ENCODE data around the gene SCLT1.

The SCLT1 gene

GRCh38 chr4:129117705-129118104 lies 24.4 kb upstream of the SCLT1 start:
- DNase-seq: no peak
- no peaks in the 10 kb centered on the region for H3K9me3 ChIP-seq (replicated peaks; ENCODE audit: insufficient read depth, low read length)
- TF ChIP-seq EZH2phosphoT487 (IDR thresholded peaks at IDR 0.05; ENCODE audit: low read length): no peak
- TF ChIP-seq EZH2 (optimal IDR thresholded peaks at IDR 0.05; ENCODE audit: low read depth, low read length): no peak
- no peak for TF ChIP-seq CTCF (IDR thresholded peaks at IDR 0.05; ENCODE audit: low read length)
- H2AFZ ChIP-seq (ENCODE audit: low read length): no peak overlapping the region
- no peak overlapping the region for H3K4me3 ChIP-seq (ENCODE audit: low read length)
- no peaks in the 10 kb centered on the region for H3K9me2 ChIP-seq (replicated peaks; ENCODE audit: insufficient read depth, low read length)
- no peaks in the 10 kb centered on the region for H3K79me2 ChIP-seq (ENCODE audit: low read length)
- H3F3A ChIP-seq (ENCODE audit: insufficient read depth, low read length): no peaks in the 10 kb centered on the region
- H3K4me1 ChIP-seq (ENCODE audit: low read length): no peaks in the 10 kb centered on the region
- no peaks in the 10 kb centered on the region for H3K36me3 ChIP-seq (replicated peaks; ENCODE audit: insufficient read depth, low read length)
- H3K27ac ChIP-seq (ENCODE audit: low read length): no peak overlapping the region
- no peak overlapping the region for H3K4me2 ChIP-seq (ENCODE audit: low read depth, low read length)
- no peaks in the 10 kb centered on the region for H4K20me1 ChIP-seq (ENCODE audit: insufficient read depth, low read length)
- H3K27me3 ChIP-seq (replicated peaks; ENCODE audit: insufficient read depth, low read length): no peaks in the 10 kb centered on the region
- H3K9ac ChIP-seq (ENCODE audit: low read length): no peak overlapping the region

GRCh38 chr4:129113919-129114318 lies 20.6 kb upstream of the SCLT1 start:
- no peaks in the 10 kb centered on the region for H3K27me3 ChIP-seq (replicated peaks; ENCODE audit: insufficient read depth, low read length)
- H3F3A ChIP-seq (ENCODE audit: insufficient read depth, low read length): no peaks in the 10 kb centered on the region
- H3K36me3 ChIP-seq (replicated peaks; ENCODE audit: insufficient read depth, low read length): no peaks in the 10 kb centered on the region
- TF ChIP-seq EZH2 (optimal IDR thresholded peaks at IDR 0.05; ENCODE audit: low read depth, low read length): no peak
- TF ChIP-seq CTCF (IDR thresholded peaks at IDR 0.05; ENCODE audit: low read length): no peak
- TF ChIP-seq EZH2phosphoT487 (IDR thresholded peaks at IDR 0.05; ENCODE audit: low read length): no peak
- H3K27ac ChIP-seq (ENCODE audit: low read length): no peak overlapping the region
- H4K20me1 ChIP-seq (ENCODE audit: insufficient read depth, low read length): no peaks in the 10 kb centered on the region
- H3K4me3 ChIP-seq (ENCODE audit: low read length): no peak overlapping the region
- H3K4me2 ChIP-seq (ENCODE audit: low read depth, low read length): no peak overlapping the region
- no peak overlapping the region for H3K9ac ChIP-seq (ENCODE audit: low read length)
- H3K4me1 ChIP-seq (ENCODE audit: low read length): no peaks in the 10 kb centered on the region
- H2AFZ ChIP-seq (ENCODE audit: low read length): no peak overlapping the region
- DNase-seq: no peak
- H3K9me3 ChIP-seq (replicated peaks; ENCODE audit: insufficient read depth, low read length): no peaks in the 10 kb centered on the region
- no peaks in the 10 kb centered on the region for H3K9me2 ChIP-seq (replicated peaks; ENCODE audit: insufficient read depth, low read length)
- no peaks in the 10 kb centered on the region for H3K79me2 ChIP-seq (ENCODE audit: low read length)

- Histone ChIP-seq H3K79me2 (ENCODE audit: low read length) (no peaks in the 10 kb centered on the region), H3K9me3 (replicated peaks; ENCODE audit: insufficient read depth, low read length) (no peaks in the 10 kb centered on the region), H3K4me2 (ENCODE audit: low read depth, low read length) (no peak overlapping the region), H3K9ac (ENCODE audit: low read length) (no peak overlapping the region), H2AFZ (ENCODE audit: low read length) (no peak overlapping the region), H3K27me3 (replicated peaks; ENCODE audit: insufficient read depth, low read length) (no peaks in the 10 kb centered on the region), H3K4me1 (ENCODE audit: low read length) (no peaks in the 10 kb centered on the region), H4K20me1 (ENCODE audit: insufficient read depth, low read length) (no peaks in the 10 kb centered on the region), H3K36me3 (replicated peaks; ENCODE audit: insufficient read depth, low read length) (no peaks in the 10 kb centered on the region), H3K27ac (ENCODE audit: low read length) (no peak overlapping the region), H3K4me3 (ENCODE audit: low read length) (no peak overlapping the region), H3K9me2 (replicated peaks; ENCODE audit: insufficient read depth, low read length) (no peaks in the 10 kb centered on the region), H3F3A (ENCODE audit: insufficient read depth, low read length) (no peaks in the 10 kb centered on the region)
- DNase-seq: no peak
- TF ChIP-seq EZH2 (optimal IDR thresholded peaks at IDR 0.05; ENCODE audit: low read depth, low read length) (no peak), CTCF (IDR thresholded peaks at IDR 0.05; ENCODE audit: low read length) (no peak), EZH2phosphoT487 (IDR thresholded peaks at IDR 0.05; ENCODE audit: low read length) (no peak)
Observed at GRCh38 chr4:129113434-129113833, 20.1 kb upstream of the SCLT1 start.
